Neural progenitor cell (in vitro differentiated cells): ENCODE results near the gene MYMX. TPM values are rescaled to one million over a fixed set of nuclear protein-coding genes. Genes with fewer than 3 reads are reported as not detected.
A peak's percentile ranks its signal among the peaks of the same experiment; 100 is the strongest.

Experiments
- DNase-seq: peaks from one replicate; pipeline ENCODE4 v3.0.0-alpha.2; 2016; ENCODE audit warnings: low spot score
- H2AFZ ChIP-seq: fragments of 200-600 bp; sonication (generic); replicated peaks from 2 replicates; pipeline ENCODE4 v1.6.1; 2016; ENCODE audit warnings: antibody characterized with exemption
- H3F3A ChIP-seq: fragments of 200-600 bp; sonication (generic); 2 replicates; pipeline ENCODE4 v1.6.1; 2016; ENCODE audit warnings: antibody characterized with exemption, low read depth
- H3K27ac ChIP-seq: fragments of 200-600 bp; sonication (generic); 2 replicates; pipeline ENCODE4 v1.5.1; 2016; ENCODE audit warnings: mild to moderate bottlenecking
- H3K27me3 ChIP-seq: fragments of 200-600 bp; sonication (generic); 2 replicates; pipeline ENCODE4 v1.6.1; 2016; ENCODE audit warnings: mild to moderate bottlenecking, moderate library complexity
- H3K36me3 ChIP-seq: fragments of 200-600 bp; sonication (generic); 2 replicates; pipeline ENCODE4 v1.5.1; 2016
- H3K4me1 ChIP-seq: fragments of 200-600 bp; sonication (generic); 2 replicates; pipeline ENCODE4 v1.6.1; 2016; ENCODE audit warnings: mixed run types
- H3K4me2 ChIP-seq: fragments of 200-600 bp; sonication (generic); 2 replicates; pipeline ENCODE4 v1.6.1; 2016
- H3K4me3 ChIP-seq: fragments of 200-600 bp; sonication (generic); 2 replicates; pipeline ENCODE4 v1.5.1; 2016
- H3K79me2 ChIP-seq: fragments of 200-600 bp; sonication (generic); 2 replicates; pipeline ENCODE4 v1.6.1; 2016; ENCODE audit warnings: low read depth
- H3K9ac ChIP-seq: fragments of 200-600 bp; sonication (generic); 2 replicates; pipeline ENCODE4 v1.6.1; 2016
- H3K9me3 ChIP-seq: fragments of 200-600 bp; sonication (generic); 2 replicates; pipeline ENCODE4 v1.5.1; 2016; ENCODE audit warnings: low read depth
- H4K20me1 ChIP-seq: fragments of 200-600 bp; sonication (generic); 2 replicates; pipeline ENCODE4 v1.6.1; 2016; ENCODE audit warnings: low read depth
- H3K27ac Mint-ChIP-seq: 3 replicates; pipeline ENCODE4 v1.8.0; 2021; ENCODE audit warnings: mixed read lengths
- H3K27me3 Mint-ChIP-seq: 2 replicates; pipeline ENCODE4 v1.8.0; 2022; ENCODE audit warnings: low read depth, mild to moderate bottlenecking, inconsistent platforms, moderate library complexity, mixed read lengths; ENCODE audit not compliant: insufficient read depth
- H3K36me3 Mint-ChIP-seq: 3 replicates; pipeline ENCODE4 v1.8.0; 2021; ENCODE audit warnings: mixed read lengths
- H3K4me1 Mint-ChIP-seq: 3 replicates; pipeline ENCODE4 v1.8.0; 2021; ENCODE audit warnings: mixed read lengths
- H3K4me3 Mint-ChIP-seq: 3 replicates; pipeline ENCODE4 v1.8.0; 2021; ENCODE audit warnings: mild to moderate bottlenecking, moderate library complexity, mixed read lengths
- H3K9me3 Mint-ChIP-seq: 3 replicates; pipeline ENCODE4 v1.8.0; 2020; ENCODE audit warnings: mixed read lengths
- EZH2 ChIP-seq: fragments of 200-600 bp; sonication (generic); IDR thresholded peaks from 2 replicates; pipeline ENCODE4 v1.6.1; 2017; ENCODE audit warnings: antibody characterized with exemption, mild to moderate bottlenecking, moderate library complexity
- EZH2phosphoT487 ChIP-seq: fragments of 200-600 bp; sonication (generic); IDR thresholded peaks from 2 replicates; pipeline ENCODE4 v1.6.1; 2017; ENCODE audit warnings: antibody characterized with exemption
- microRNA counts: library from miRNA; unstranded; fragments of <30 nt; microRNA quantifications from one replicate; lab custom pipeline; 2016
- small RNA-seq: library from RNA; depleted of rRNA; stranded (forward); fragments of <200 nt; gene quantifications from one replicate; pipeline ENCODE3, GENCODE V24; 2015
- total RNA-seq: library from RNA; depleted of rRNA; stranded (reverse); fragments of >200 nt; gene quantifications from 2 replicates; pipeline ENCODE4 v1.2.3, GENCODE V29; 2015; ENCODE audit warnings: low replicate concordance
- TF ChIP-seq, protein P1 (sequence below): fragments of 200-600 bp; sonication (generic); IDR thresholded peaks from 2 replicates; pipeline ENCODE4 v1.5.1; 2017; ENCODE audit warnings: antibody characterized with exemption, mild to moderate bottlenecking

Gene MYMX
- total RNA-seq, 1 donor from 2014 or later: 0.54 TPM

DNA sequence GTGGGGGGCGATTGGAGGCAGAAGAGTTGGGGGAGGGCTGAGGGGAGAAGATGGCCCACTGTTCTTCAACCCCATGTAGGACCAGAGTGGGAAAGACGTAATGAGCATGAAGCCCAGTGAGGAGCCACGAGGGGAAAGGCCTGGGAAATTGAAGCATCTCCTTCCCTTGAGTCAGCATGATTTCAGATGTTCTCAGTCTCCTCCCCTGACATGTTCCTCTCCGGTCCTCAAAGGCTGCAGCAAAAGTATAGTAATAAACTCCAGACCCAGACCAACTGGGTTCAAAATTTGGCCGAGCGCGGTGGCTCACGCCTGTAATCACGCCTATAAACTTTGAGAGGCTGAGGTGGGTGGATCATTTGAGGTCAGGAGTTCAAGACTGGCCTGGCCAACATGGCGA is 50.5 kb downstream of the MYMX start:
- Mint-ChIP-seq H3K36me3 (no peaks in the 10 kb centered on the region), H3K27me3 (peaks cover 2% of the 10 kb centered on the region), H3K4me1 (peaks cover 69% of the 10 kb centered on the region), H3K27ac (no peak overlapping the region), H3K4me3 (peak overlapping the region; percentile 89), H3K9me3 (no peaks in the 10 kb centered on the region)
- peaks cover 47% of the 10 kb centered on the region for H3K4me1 ChIP-seq
- no peak overlapping the region for H3K4me2 ChIP-seq
- peaks cover 14% of the 10 kb centered on the region for H3K79me2 ChIP-seq
- TF ChIP-seq, protein P1, sequence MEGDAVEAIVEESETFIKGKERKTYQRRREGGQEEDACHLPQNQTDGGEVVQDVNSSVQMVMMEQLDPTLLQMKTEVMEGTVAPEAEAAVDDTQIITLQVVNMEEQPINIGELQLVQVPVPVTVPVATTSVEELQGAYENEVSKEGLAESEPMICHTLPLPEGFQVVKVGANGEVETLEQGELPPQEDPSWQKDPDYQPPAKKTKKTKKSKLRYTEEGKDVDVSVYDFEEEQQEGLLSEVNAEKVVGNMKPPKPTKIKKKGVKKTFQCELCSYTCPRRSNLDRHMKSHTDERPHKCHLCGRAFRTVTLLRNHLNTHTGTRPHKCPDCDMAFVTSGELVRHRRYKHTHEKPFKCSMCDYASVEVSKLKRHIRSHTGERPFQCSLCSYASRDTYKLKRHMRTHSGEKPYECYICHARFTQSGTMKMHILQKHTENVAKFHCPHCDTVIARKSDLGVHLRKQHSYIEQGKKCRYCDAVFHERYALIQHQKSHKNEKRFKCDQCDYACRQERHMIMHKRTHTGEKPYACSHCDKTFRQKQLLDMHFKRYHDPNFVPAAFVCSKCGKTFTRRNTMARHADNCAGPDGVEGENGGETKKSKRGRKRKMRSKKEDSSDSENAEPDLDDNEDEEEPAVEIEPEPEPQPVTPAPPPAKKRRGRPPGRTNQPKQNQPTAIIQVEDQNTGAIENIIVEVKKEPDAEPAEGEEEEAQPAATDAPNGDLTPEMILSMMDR: no peak
- TF ChIP-seq EZH2 (no peak), EZH2phosphoT487 (no peak)
- no peak overlapping the region for H3K27ac ChIP-seq
- peaks cover 28% of the 10 kb centered on the region for H3F3A ChIP-seq
- H2AFZ ChIP-seq: no peak overlapping the region
- H3K9ac ChIP-seq: no peak overlapping the region
- DNase-seq: no peak
- H4K20me1 ChIP-seq: peaks cover 10% of the 10 kb centered on the region
- H3K27me3 ChIP-seq: peaks cover 19% of the 10 kb centered on the region
- no peaks in the 10 kb centered on the region for H3K9me3 ChIP-seq
- H3K4me3 ChIP-seq: no peak overlapping the region
- H3K36me3 ChIP-seq: no peaks in the 10 kb centered on the region

MicroRNAs encoded within 50 kb of the gene (microRNA counts, 767-probe panel; counts per million panel counts)
- microRNA hsa-miR-4647 (lab: Ali Mortazavi, UCI): 460 counts per million, percentile 90 among the panel's probes with 10 or more counts

Small RNA genes lying within 50 kb of the gene (small RNA-seq; reads per million reads assigned to genes)
- gene RN7SL811P: not detected

Other genes with a start within 250 kb of the MYMX start
- 40.4 and 53.5 TPM in 2 replicates for gene MRPL14, start 89.5 kb upstream of the MYMX start, total RNA-seq
- gene TMEM63B, start 89.4 kb upstream of the MYMX start, total RNA-seq: 25.4 and 30.8 TPM in 2 replicates
- gene CAPN11, start 58.1 kb upstream of the MYMX start, total RNA-seq: 0.40 and 0.49 TPM in 2 replicates
- 34.8 and 69.7 TPM in 2 replicates for gene SLC29A1, start 6.7 kb downstream of the MYMX start, total RNA-seq
- gene HSP90AB1, start 30.2 kb downstream of the MYMX start, total RNA-seq: 1,851 and 2,068 TPM in 2 replicates
- gene SLC35B2, start 40.6 kb downstream of the MYMX start, total RNA-seq: 33.9 and 47.0 TPM in 2 replicates
- gene NFKBIE, start 48.6 kb downstream of the MYMX start, total RNA-seq: 5.1 and 15.5 TPM in 2 replicates
- 0.13 and 1.4 TPM in 2 replicates for gene TMEM151B, start 53.5 kb downstream of the MYMX start, total RNA-seq
- gene AARS2, start 96.4 kb downstream of the MYMX start, total RNA-seq: 16.1 and 29.3 TPM in 2 replicates
- 0.25 TPM in 1 of 2 replicates, not detected in the other for gene SPATS1, start 125.7 kb downstream of the MYMX start, total RNA-seq
- 37.9 and 53.6 TPM in 2 replicates for gene CDC5L, start 170.8 kb downstream of the MYMX start, total RNA-seq